GM21576 (cell line): ENCODE results near the gene COX7B.
"Not testable (repeated sequence)": the region's sequence is repeated elsewhere in the genome, so short reads cannot be mapped to it uniquely, and the experiment has no call there.

Source experiments
- ATAC-seq: cut with Tn5 transposase; IDR thresholded peaks from one replicate; pipeline ENCODE4 v1.9.1; 2021; ENCODE audit warnings: mild to moderate bottlenecking, moderate library complexity; ENCODE audit not compliant: unreplicated experiment

The COX7B gene

DNA sequence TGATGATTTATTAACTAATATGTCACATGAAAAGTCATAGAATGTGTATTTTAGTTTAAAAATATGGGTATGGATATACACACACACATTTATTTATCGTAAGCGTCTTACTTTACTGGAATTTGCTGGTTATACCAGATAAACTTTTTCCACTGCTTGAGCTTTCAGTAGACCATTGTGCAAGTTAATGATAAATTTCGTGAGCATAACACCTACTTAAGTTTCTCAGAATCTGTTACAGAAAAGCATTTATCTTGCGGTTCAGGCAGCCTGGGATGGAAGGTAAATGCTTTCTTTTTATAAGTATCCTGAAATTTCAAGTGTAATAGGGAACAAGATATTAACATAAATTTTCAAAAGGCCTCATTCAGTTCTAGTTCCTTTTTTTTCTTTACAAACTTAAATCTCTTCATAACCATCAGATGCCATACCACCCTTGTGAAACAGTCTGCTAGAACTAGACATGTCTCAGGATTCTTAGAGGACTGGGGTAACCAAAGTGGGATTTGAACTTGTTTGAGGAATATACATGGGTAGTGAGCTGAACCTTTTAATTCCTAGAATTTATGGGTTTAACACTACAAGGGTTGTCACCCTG, 38.9 kb downstream of the COX7B start:
- no peak for ATAC-seq

DNA sequence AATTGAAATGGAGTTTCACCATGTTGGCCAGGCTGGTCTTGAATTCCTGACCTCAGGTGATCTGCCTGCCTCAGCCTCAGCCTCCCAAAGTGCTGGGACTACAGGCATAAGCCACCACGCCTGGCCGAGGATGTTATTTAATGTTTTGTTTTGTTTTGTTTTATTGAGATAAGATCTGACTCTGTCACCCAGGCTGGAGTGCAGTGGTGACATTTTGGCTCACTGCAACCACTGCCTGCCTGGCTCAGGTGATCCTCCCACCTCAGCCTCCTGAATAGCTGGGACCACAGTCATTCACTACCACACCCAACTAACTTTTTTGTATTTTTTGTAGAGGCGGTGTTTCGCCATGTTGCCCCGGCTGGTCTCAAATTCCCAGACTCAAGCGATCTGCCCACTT, 45.8 kb downstream of the COX7B start:
- not testable (repeated sequence) for ATAC-seq

DNA sequence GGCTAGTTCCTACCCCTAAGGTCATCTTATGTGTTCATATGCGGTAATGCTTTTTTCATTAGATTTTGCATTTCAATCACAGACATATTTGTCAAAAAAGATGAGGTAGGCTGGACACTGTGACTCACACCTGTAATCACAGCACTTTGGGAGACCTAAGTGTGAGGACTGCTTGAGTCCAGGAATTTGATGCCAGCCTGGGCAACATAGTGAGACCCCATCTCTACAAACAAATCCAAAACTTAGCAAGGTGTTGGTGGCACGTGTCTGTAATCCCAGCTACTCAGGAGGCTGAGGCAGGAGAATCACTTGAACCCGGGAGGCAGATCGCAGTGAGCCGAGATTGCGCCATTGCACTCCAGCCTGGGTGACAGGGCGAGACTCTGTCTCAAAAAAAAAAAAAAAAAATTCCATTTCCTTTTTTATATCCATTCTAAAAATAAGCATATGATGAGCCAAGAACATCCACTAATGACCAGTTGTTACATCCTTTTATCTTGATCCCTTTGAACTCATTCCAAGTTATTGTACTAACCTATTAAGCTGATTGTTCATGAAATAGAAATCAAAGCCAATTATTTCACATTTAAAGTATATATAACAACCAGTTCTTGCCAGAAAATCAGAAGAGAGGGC, 46.8 kb downstream of the COX7B start:
- no peak for ATAC-seq

DNA sequence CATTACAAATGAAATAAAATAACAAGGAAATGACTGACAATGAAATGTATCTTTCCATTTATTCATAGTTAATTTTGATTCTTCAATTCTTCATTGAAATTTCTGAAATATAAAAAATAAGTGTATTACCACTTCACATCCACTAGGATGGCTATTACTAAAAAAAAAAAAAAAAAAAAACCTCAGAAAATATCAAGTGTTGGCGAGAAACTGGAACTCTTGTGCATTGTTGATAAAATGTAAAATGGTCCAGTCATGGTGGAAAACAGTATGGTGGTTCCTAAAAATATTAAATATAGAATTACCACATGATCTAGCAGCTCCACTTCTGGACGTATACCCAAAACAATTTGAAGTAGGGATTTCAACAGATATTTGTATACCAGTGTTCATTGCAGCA, 47.3 kb downstream of the COX7B start:
- ATAC-seq = no peak

DNA sequence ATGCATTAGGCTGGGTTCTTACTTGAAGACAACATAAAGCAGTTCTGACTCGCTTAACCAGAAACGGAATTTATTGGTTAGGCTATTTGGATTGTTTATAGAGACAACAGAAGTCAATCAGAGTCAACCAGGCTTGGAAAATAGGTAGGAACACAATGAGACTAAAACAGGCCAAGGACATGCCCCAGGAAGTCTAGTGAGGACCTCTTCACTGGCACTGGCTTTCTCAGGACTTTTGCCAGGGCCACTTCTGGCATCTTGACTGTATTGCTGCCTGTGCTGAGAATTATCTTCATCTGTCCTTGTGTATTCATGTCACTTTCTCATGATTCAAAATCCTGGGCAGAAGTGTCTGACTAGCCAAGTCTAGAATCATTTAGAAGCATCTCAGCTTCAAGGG, 50.6 kb downstream of the COX7B start:
- no peak for ATAC-seq

DNA sequence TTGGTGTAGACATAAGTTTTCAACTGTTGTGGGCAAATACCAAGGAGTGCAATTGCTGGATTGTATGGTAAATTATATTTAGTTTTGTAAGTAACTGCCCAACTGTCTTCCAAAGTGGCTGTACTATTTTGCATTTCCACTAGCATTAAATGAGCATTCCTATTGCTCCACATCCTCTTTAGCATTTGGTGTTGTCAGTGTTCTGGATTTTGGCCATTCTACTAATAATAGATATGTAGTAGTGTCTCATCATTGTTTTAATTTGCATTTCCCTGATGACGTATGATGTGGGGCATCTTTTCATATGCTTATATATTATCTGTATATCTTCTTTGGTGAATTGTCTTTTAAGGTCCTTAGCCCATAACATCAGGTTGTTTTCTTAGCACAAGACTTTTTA, 52.9 kb downstream of the COX7B start:
- no peak for ATAC-seq

DNA sequence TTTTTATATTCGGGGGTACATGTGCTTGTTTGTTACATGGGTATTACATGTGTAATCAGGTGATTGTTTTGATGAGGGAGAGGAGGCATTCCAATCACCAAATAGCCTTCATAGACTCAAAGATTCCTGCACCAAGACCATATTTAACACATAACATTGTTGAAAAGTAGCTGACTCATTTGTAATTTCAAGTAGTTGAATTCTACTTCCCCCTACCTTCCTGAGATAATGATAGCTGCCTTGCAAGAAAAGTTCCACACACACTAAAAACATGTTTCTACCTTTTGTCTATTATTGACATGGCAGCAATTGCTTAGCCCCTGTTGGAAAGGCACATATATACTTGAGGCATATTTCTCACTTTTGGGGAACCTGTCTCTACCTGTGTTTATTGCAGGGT, 54.0 kb downstream of the COX7B start:
- no peak for ATAC-seq

DNA sequence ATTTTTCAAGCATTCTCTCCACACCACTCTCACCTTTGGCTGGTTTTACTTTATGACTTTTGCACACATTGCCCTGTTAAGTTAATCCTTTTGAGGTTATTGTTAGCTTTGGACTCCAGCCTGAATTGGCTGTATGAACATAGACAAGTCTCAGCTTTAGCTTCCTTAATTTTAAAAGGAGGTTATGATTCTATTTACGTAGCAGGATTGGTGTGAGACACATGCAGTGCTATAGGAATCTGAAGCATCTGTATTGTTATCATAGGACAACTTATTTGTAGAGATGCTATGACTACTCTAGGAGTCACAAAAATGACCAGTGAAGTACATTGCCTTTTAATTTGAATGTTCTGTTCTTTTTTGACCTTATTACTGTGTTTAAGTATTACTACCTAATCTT, 54.4 kb downstream of the COX7B start:
- ATAC-seq = no peak
